PC-3 (cell line): ENCODE data around the gene IFT122. TPM values are rescaled to one million over a fixed set of nuclear protein-coding genes. Genes with fewer than 3 reads are reported as not detected.
"Not testable (repeated sequence)": the region's sequence is repeated elsewhere in the genome, so short reads cannot be mapped to it uniquely, and the experiment has no call there.

Experiments used
- ATAC-seq: fragments of 200-7000 bp; cut with Tn5 transposase; 2 replicates; pipeline ENCODE4 v1.9.1; 2020; ENCODE audit warnings: mild to moderate bottlenecking, moderate library complexity
- BruUV-seq: library from RNA; stranded (reverse); fragments of 400-500 nt; replicated peaks from 2 replicates; lab custom pipeline; 2021; lab: Mats Ljungman, UMichigan
- CTCF ChIA-PET: fragments of 300-600 bp; sonication (Branson Sonifier 250); formaldehyde crosslinking; loops from one replicate; lab custom pipeline; 2022; ENCODE audit warnings: antibody characterized with exemption; lab: Charles Lee
- POLR2A ChIA-PET: fragments of 300-600 bp; sonication (Branson Sonifier 250); formaldehyde crosslinking; loops from one replicate; lab custom pipeline; 2022; ENCODE audit warnings: antibody characterized with exemption; ENCODE audit not compliant: unreplicated experiment; lab: Charles Lee
- DNase-seq: peaks from one replicate; pipeline ENCODE4 v3.0.0-alpha.2; 2015
- H2AFZ ChIP-seq: fragments of 300-600 bp; sonication (generic); 2 replicates; pipeline ENCODE4 v1.6.0; 2016; ENCODE audit warnings: antibody characterized with exemption, low read length
- H3F3A ChIP-seq: fragments of 300-600 bp; sonication (generic); one replicate; pipeline ENCODE4 v1.6.0; 2017; ENCODE audit warnings: antibody characterized with exemption, low read length, control low read depth, mild to moderate bottlenecking; ENCODE audit not compliant: unreplicated experiment
- H3K27ac ChIP-seq: fragments of 300-600 bp; sonication (generic); 2 replicates; pipeline ENCODE4 v1.5.1; 2016; ENCODE audit warnings: mild to moderate bottlenecking, low read length
- H3K27me3 ChIP-seq: fragments of 300-600 bp; sonication (generic); 2 replicates; pipeline ENCODE4 v1.6.1; 2016; ENCODE audit warnings: low read length, mixed read lengths
- H3K36me3 ChIP-seq: fragments of 300-600 bp; sonication (generic); 2 replicates; pipeline ENCODE4 v1.6.1; 2016; ENCODE audit warnings: low read depth, mixed run types, low read length, mixed read lengths
- H3K4me1 ChIP-seq: fragments of 300-600 bp; sonication (generic); 2 replicates; pipeline ENCODE4 v1.5.1; 2016; ENCODE audit warnings: low read length; ENCODE audit not compliant: insufficient read depth
- H3K4me2 ChIP-seq: fragments of 300-600 bp; sonication (generic); 2 replicates; pipeline ENCODE4 v1.6.0; 2016; ENCODE audit warnings: low read length
- H3K4me3 ChIP-seq: fragments of 300-600 bp; sonication (generic); 2 replicates; pipeline ENCODE4 v1.5.1; 2016; ENCODE audit warnings: mild to moderate bottlenecking, low read length, mixed read lengths
- H3K79me2 ChIP-seq: fragments of 300-600 bp; sonication (generic); 2 replicates; pipeline ENCODE4 v1.6.1; 2017; ENCODE audit warnings: low read length, mixed read lengths
- H3K9ac ChIP-seq: fragments of 300-600 bp; sonication (generic); 2 replicates; pipeline ENCODE4 v1.6.0; 2016; ENCODE audit warnings: mild to moderate bottlenecking, low read length
- H3K9me2 ChIP-seq: fragments of 300-600 bp; sonication (generic); replicated peaks from 2 replicates; pipeline ENCODE4 v1.6.1; 2016; ENCODE audit warnings: mixed run types, low read length, mixed read lengths
- H3K9me3 ChIP-seq: fragments of 300-600 bp; sonication (generic); 2 replicates; pipeline ENCODE4 v1.6.1; 2016; ENCODE audit warnings: low read length, mixed read lengths
- H4K20me1 ChIP-seq: fragments of 300-600 bp; sonication (generic); 2 replicates; pipeline ENCODE4 v1.6.1; 2016; ENCODE audit warnings: low read length, mixed read lengths
- CTCF ChIP-seq: fragments of 300-600 bp; sonication (generic); conservative IDR thresholded peaks from 2 replicates; pipeline ENCODE4 v1.5.1; 2017; ENCODE audit warnings: antibody characterized with exemption, low read depth, mild to moderate bottlenecking, low read length
- EZH2 ChIP-seq: fragments of 300-600 bp; sonication (generic); IDR thresholded peaks from one replicate; pipeline ENCODE4 v1.6.1; 2017; ENCODE audit warnings: antibody characterized with exemption, mild to moderate bottlenecking, low read length; ENCODE audit not compliant: unreplicated experiment
- EZH2phosphoT487 ChIP-seq: fragments of 300-600 bp; sonication (generic); IDR thresholded peaks from 2 replicates; pipeline ENCODE4 v1.6.1; 2018; ENCODE audit warnings: mild to moderate bottlenecking, antibody characterized with exemption, low read length, borderline replicate concordance
- intact Hi-C: fragments of 100-400 bp; cut with micrococcal nuclease; formaldehyde crosslinking; loops from 2 replicates; pipeline ENCODE4 v1.9.0; 2023
- total RNA-seq: library from RNA; depleted of rRNA; stranded (reverse); fragments of >200 nt; gene quantifications from 2 replicates; pipeline ENCODE4 v1.2.3, GENCODE V29; 2014

IFT122 gene
- total RNA-seq, 1 experiment from 2014 or later: 10.2 TPM

GRCh38 chr3:129490273-129490675 is 50.2 kb downstream of the IFT122 start:
- ChIA-PET CTCF (interaction anchor here (0.8 to 1.2 kb wide), 6 partner anchors 33 to 136 kb away, joined by 3 to 6 read pairs (median 4); no protein-coding TSS in a partner anchor), POLR2A (no interaction called here)
- Histone ChIP-seq H3K4me1 (peaks cover 34% of the 10 kb centered on the region), H3K9me2 (no peaks in the 10 kb centered on the region), H3K27me3 (no peaks in the 10 kb centered on the region), H3K36me3 (no peaks in the 10 kb centered on the region), H3K9ac (peak overlapping the region; percentile 45; the same call in 1 of the 2 replicates), H3K79me2 (no peaks in the 10 kb centered on the region), H4K20me1 (no peaks in the 10 kb centered on the region), H3K4me2 (no peak overlapping the region), H2AFZ (0 out of 2 replicates have a peak overlapping the region, but pooled peaks have one; percentile 38), H3K4me3 (no peak overlapping the region), H3K27ac (peak overlapping the region; percentile 59), H3F3A (no peaks in the 10 kb centered on the region), H3K9me3 (no peaks in the 10 kb centered on the region)
- DNase-seq (peak; percentile 75), ATAC-seq (peak; percentile 90)
- intact Hi-C loops: loop anchor here (1.0 to 2.0 kb wide), 4 partner anchors 136 to 445 kb away; no protein-coding TSS in a partner anchor
- TF ChIP-seq CTCF (peak; percentile 84), EZH2phosphoT487 (no peak)
- BruUV-seq: no TSS peak

DNA sequence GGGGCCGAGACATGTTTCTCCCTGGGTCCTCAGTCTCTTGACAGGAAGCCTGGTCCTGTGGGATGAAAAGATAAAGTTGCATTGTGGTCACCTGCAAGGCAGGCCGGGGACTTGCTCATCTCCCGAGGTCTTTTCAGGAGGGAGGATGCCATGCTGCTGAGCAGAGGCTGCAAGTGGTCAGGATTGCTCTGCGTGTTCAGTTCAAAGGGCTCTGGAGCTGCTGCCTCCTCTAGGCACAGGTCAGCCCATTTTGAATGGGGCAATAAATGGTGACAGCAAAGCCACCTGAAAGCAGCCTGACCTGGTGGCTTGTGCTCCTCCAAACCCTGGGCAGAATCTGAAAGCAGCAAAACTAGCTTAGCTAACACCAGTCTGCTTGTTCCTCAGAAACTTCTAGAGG is 51.1 kb downstream of the IFT122 start:
- H3K9me3 ChIP-seq, H3K27ac ChIP-seq, H3K4me2 ChIP-seq, CTCF ChIA-PET, H3K4me3 ChIP-seq, H3F3A ChIP-seq, ATAC-seq, H3K36me3 ChIP-seq, H3K79me2 ChIP-seq, H2AFZ ChIP-seq, H3K9me2 ChIP-seq, DNase-seq, POLR2A ChIA-PET, H3K27me3 ChIP-seq, BruUV-seq, H3K9ac ChIP-seq, H4K20me1 ChIP-seq: not testable (repeated sequence)
- intact Hi-C loops: loop anchor here (2.0 kb wide), 1 partner anchor 444 kb away; no protein-coding TSS in a partner anchor
- H3K4me1 ChIP-seq: peaks cover 34% of the 10 kb centered on the region

- Histone ChIP-seq H3K9me2 (no peaks in the 10 kb centered on the region), H3K4me1 (peaks cover 27% of the 10 kb centered on the region), H3K36me3 (no peaks in the 10 kb centered on the region), H3K79me2 (no peaks in the 10 kb centered on the region), H3K9me3 (no peaks in the 10 kb centered on the region), H3K27ac (no peak overlapping the region), H2AFZ (no peak overlapping the region), H3K4me2 (no peak overlapping the region), H3K9ac (no peak overlapping the region), H3K4me3 (no peak overlapping the region), H3K27me3 (no peaks in the 10 kb centered on the region), H3F3A (no peaks in the 10 kb centered on the region), H4K20me1 (no peaks in the 10 kb centered on the region)
- DNase-seq: no peak
- BruUV-seq: no TSS peak
- ChIA-PET CTCF (interaction anchor here (0.6 to 0.7 kb wide), 3 partner anchors 114 to 338 kb away, joined by 3 to 5 read pairs (median 3); no protein-coding TSS in a partner anchor), POLR2A (interaction anchor here (0.7 kb wide), 1 partner anchor 82 kb away, joined by 3 read pairs; no protein-coding TSS in a partner anchor)
- intact Hi-C loops: loop anchor here (2.0 kb wide), 1 partner anchor 443 kb away; no protein-coding TSS in a partner anchor
- TF ChIP-seq EZH2phosphoT487 (no peak), EZH2 (no peak), CTCF (no peak)
- no peak for ATAC-seq
Observed at GRCh38 chr3:129491794-129492193, 51.8 kb downstream of the IFT122 start.
